ENCODE data around the gene AK6.

Gene AK6

GRCh38 chr5:69359699-69360098, 9.6 kb downstream of the AK6 start:
- TF ChIP-seq, protein P1, sequence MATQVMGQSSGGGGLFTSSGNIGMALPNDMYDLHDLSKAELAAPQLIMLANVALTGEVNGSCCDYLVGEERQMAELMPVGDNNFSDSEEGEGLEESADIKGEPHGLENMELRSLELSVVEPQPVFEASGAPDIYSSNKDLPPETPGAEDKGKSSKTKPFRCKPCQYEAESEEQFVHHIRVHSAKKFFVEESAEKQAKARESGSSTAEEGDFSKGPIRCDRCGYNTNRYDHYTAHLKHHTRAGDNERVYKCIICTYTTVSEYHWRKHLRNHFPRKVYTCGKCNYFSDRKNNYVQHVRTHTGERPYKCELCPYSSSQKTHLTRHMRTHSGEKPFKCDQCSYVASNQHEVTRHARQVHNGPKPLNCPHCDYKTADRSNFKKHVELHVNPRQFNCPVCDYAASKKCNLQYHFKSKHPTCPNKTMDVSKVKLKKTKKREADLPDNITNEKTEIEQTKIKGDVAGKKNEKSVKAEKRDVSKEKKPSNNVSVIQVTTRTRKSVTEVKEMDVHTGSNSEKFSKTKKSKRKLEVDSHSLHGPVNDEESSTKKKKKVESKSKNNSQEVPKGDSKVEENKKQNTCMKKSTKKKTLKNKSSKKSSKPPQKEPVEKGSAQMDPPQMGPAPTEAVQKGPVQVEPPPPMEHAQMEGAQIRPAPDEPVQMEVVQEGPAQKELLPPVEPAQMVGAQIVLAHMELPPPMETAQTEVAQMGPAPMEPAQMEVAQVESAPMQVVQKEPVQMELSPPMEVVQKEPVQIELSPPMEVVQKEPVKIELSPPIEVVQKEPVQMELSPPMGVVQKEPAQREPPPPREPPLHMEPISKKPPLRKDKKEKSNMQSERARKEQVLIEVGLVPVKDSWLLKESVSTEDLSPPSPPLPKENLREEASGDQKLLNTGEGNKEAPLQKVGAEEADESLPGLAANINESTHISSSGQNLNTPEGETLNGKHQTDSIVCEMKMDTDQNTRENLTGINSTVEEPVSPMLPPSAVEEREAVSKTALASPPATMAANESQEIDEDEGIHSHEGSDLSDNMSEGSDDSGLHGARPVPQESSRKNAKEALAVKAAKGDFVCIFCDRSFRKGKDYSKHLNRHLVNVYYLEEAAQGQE (IDR thresholded peaks at IDR 0.05; ENCODE audit: insufficient replicate concordance, low read depth): no peak
- no peak for TF ChIP-seq SPI1 (IDR thresholded peaks at IDR 0.05; ENCODE audit: borderline replicate concordance, low read depth)
- TF ChIP-seq, protein P2, sequence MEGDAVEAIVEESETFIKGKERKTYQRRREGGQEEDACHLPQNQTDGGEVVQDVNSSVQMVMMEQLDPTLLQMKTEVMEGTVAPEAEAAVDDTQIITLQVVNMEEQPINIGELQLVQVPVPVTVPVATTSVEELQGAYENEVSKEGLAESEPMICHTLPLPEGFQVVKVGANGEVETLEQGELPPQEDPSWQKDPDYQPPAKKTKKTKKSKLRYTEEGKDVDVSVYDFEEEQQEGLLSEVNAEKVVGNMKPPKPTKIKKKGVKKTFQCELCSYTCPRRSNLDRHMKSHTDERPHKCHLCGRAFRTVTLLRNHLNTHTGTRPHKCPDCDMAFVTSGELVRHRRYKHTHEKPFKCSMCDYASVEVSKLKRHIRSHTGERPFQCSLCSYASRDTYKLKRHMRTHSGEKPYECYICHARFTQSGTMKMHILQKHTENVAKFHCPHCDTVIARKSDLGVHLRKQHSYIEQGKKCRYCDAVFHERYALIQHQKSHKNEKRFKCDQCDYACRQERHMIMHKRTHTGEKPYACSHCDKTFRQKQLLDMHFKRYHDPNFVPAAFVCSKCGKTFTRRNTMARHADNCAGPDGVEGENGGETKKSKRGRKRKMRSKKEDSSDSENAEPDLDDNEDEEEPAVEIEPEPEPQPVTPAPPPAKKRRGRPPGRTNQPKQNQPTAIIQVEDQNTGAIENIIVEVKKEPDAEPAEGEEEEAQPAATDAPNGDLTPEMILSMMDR (IDR thresholded peaks at IDR 0.05; ENCODE audit: insufficient read depth, low read length): no peak
- no peak for TF ChIP-seq GABPA (IDR thresholded peaks at IDR 0.05; ENCODE audit: low read depth)
- no peaks in the 10 kb centered on the region for H3K27me3 ChIP-seq (ENCODE audit: insufficient read depth, poor library complexity, severe bottlenecking)
- no peak overlapping the region for H3K27ac ChIP-seq (replicated peaks)
- no peak for DNase-seq (ENCODE audit: low read depth in 1 of 2, low spot score in 1 of 2)
- no peak overlapping the region for H3K4me3 ChIP-seq (replicated peaks; ENCODE audit: insufficient read depth, low read length)

- Histone ChIP-seq H3K4me3 (replicated peaks; ENCODE audit: insufficient read depth, low read length) (no peak overlapping the region), H3K27ac (replicated peaks) (no peak overlapping the region), H3K27me3 (ENCODE audit: insufficient read depth, poor library complexity, severe bottlenecking) (no peaks in the 10 kb centered on the region)
- no peak for TF ChIP-seq POLR2AphosphoS5 (IDR thresholded peaks at IDR 0.05; ENCODE audit: low read depth)
- TF ChIP-seq, protein P1 (IDR thresholded peaks at IDR 0.05; ENCODE audit: insufficient replicate concordance, low read depth): no peak
- no peak for DNase-seq (ENCODE audit: low read depth in 1 of 2, low spot score in 1 of 2)
Observed at GRCh38 chr5:69350664-69351063, 18.7 kb downstream of the AK6 start.

- Histone ChIP-seq H3K4me3 (replicated peaks; ENCODE audit: insufficient read depth, low read length) (no peak overlapping the region), H3K27ac (replicated peaks) (no peak overlapping the region), H3K27me3 (ENCODE audit: insufficient read depth, poor library complexity, severe bottlenecking) (no peaks in the 10 kb centered on the region)
- TF ChIP-seq GABPA (IDR thresholded peaks at IDR 0.05; ENCODE audit: low read depth): no peak
- DNase-seq (ENCODE audit: low read depth in 1 of 2, low spot score in 1 of 2): no peak
Observed at GRCh38 chr5:69343083-69343482, 26.2 kb downstream of the AK6 start.

GRCh38 chr5:69341520-69342161, 27.7 kb downstream of the AK6 start:
- TF ChIP-seq GABPA (IDR thresholded peaks at IDR 0.05; ENCODE audit: low read depth) (no peak), POLR2AphosphoS5 (IDR thresholded peaks at IDR 0.05; ENCODE audit: low read depth) (no peak), SPI1 (IDR thresholded peaks at IDR 0.05; ENCODE audit: borderline replicate concordance, low read depth) (no peak)
- TF ChIP-seq, protein P2 (IDR thresholded peaks at IDR 0.05; ENCODE audit: insufficient read depth, low read length): no peak
- TF ChIP-seq, protein P1 (IDR thresholded peaks at IDR 0.05; ENCODE audit: insufficient replicate concordance, low read depth): no peak
- no peak for DNase-seq (ENCODE audit: low read depth in 1 of 2, low spot score in 1 of 2)
- no peak overlapping the region for H3K27ac ChIP-seq (replicated peaks)
- no peaks in the 10 kb centered on the region for H3K27me3 ChIP-seq (ENCODE audit: insufficient read depth, poor library complexity, severe bottlenecking)
- H3K4me3 ChIP-seq (replicated peaks; ENCODE audit: insufficient read depth, low read length): no peak overlapping the region
